Fibroblast of lung (primary cell): ENCODE data around the gene RGL2. TPM values are rescaled to one million over a fixed set of nuclear protein-coding genes. Genes with fewer than 3 reads are reported as not detected.

ENCODE experiments used
- DNase-seq, 2 donors: peaks; one replicate each; pipeline versions ENCODE4 v3.0.0 to v3.0.0-alpha.2; 2010; ENCODE audit warnings: low read depth in 2 of 2
- H2AFZ ChIP-seq: 2 replicates; pipeline ENCODE4 v1.5.1; 2012; ENCODE audit warnings: low read length, control low read depth, inconsistent platforms
- H3K27ac ChIP-seq: 2 replicates; pipeline ENCODE4 v1.5.1; 2011; ENCODE audit warnings: low read length, control low read depth; ENCODE audit not compliant: insufficient read depth
- H3K27me3 ChIP-seq: 2 replicates; pipeline ENCODE4 v1.5.1; 2011; ENCODE audit warnings: mild to moderate bottlenecking, low read length; ENCODE audit not compliant: control insufficient read depth, insufficient read depth
- H3K36me3 ChIP-seq: 2 replicates; pipeline ENCODE4 v1.5.1; 2011; ENCODE audit warnings: low read length; ENCODE audit not compliant: control insufficient read depth, insufficient read depth
- H3K4me1 ChIP-seq: 2 replicates; pipeline ENCODE4 v1.5.1; 2011; ENCODE audit warnings: low read length; ENCODE audit not compliant: control insufficient read depth, insufficient read depth; ENCODE audit errors: extremely low read depth
- H3K4me2 ChIP-seq: 2 replicates; pipeline ENCODE4 v1.5.1; 2011; ENCODE audit warnings: low read length, control low read depth; ENCODE audit not compliant: insufficient read depth; ENCODE audit errors: extremely low read depth
- H3K4me3 ChIP-seq, 4 experiments: fragments of 200-600 bp in 1 of 4; sonication (generic) in 1 of 4; replicated peaks in 1 of 4; 2 replicates each; pipeline ENCODE4 v1.5.1; 2011 to 2016; ENCODE audit warnings: low read length in 4 of 4, low read depth in 3 of 4, mild to moderate bottlenecking in 3 of 4, control low read depth in 2 of 4, inconsistent platforms in 1 of 4, mixed read lengths in 1 of 4; ENCODE audit not compliant: insufficient read depth in 1 of 4; ENCODE audit errors: control extremely low read depth in 1 of 4
- H3K79me2 ChIP-seq: 2 replicates; pipeline ENCODE4 v1.5.1; 2012; ENCODE audit warnings: mild to moderate bottlenecking, low read length, inconsistent platforms; ENCODE audit not compliant: control insufficient read depth, insufficient read depth
- H3K9ac ChIP-seq: 2 replicates; pipeline ENCODE4 v1.5.1; 2011; ENCODE audit warnings: mild to moderate bottlenecking, low read length, control low read depth; ENCODE audit not compliant: insufficient read depth
- H3K9me3 ChIP-seq: 2 replicates; pipeline ENCODE4 v1.5.1; 2012; ENCODE audit warnings: low read depth, low read length; ENCODE audit not compliant: control insufficient read depth, insufficient read depth
- H4K20me1 ChIP-seq: 2 replicates; pipeline ENCODE4 v1.5.1; 2011; ENCODE audit warnings: low read length; ENCODE audit not compliant: control insufficient read depth, insufficient read depth; ENCODE audit errors: extremely low read depth
- EZH2 ChIP-seq: IDR thresholded peaks from 2 replicates; pipeline ENCODE4 v1.5.1; 2012; ENCODE audit warnings: low read length, control low read depth, mild to moderate bottlenecking; ENCODE audit errors: missing control alignments
- polyA plus RNA-seq, 2 donors: library from polyadenylated mRNA; depleted of rRNA in 1 of 2; stranded (reverse) in 1 of 2; unstranded in 1 of 2; fragments of >200 nt; gene quantifications; 2 replicates each; pipeline ENCODE4 v1.2.1, GENCODE V29; 2011 to 2012; ENCODE audit warnings: missing spikeins in 1 of 2
- total RNA-seq: library from RNA; depleted of rRNA; stranded (reverse); fragments of >200 nt; gene quantifications from 2 replicates; pipeline ENCODE4 v1.2.1, GENCODE V29; 2014

Gene RGL2
- total and polyA plus RNA-seq, 2 donors (not counting 1 experiment from before 2014, with no cell fraction given) = 17.4 to 22.8 TPM

DNA sequence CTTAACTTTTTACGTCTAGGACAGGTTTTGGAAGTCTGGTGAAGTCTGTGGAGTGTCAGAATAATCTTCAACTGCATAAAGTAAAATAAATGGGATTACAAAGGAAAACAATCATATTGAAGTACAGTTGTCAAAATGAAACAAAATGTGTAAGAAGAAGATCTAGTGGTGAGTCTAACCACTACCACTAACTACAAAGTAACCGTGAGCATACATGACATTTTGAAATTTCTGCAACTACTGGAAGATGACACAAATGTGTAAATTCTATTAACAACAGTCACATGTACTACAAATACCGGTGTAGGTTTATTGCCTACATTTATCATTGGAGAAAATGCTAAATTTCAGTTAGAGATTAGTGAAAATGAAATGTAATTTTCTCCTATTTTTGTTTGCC, 56.8 kb downstream of the RGL2 start:
- H3K9ac ChIP-seq = no peak overlapping the region
- no peak for DNase-seq
- peaks cover 6% of the 10 kb centered on the region for H3K27me3 ChIP-seq
- no peaks in the 10 kb centered on the region for H4K20me1 ChIP-seq
- no peaks in the 10 kb centered on the region for H3K4me1 ChIP-seq
- TF ChIP-seq EZH2 = no peak
- H3K36me3 ChIP-seq = no peaks in the 10 kb centered on the region
- no peaks in the 10 kb centered on the region for H3K79me2 ChIP-seq
- no peak overlapping the region for H3K27ac ChIP-seq
- H2AFZ ChIP-seq = no peak overlapping the region
- H3K9me3 ChIP-seq = no peaks in the 10 kb centered on the region
- no peak overlapping the region for H3K4me3 ChIP-seq
- no peak overlapping the region for H3K4me2 ChIP-seq

Other genes with a start within 250 kb of the RGL2 start
- gene HLA-DPA1, start 225.3 kb downstream of the RGL2 start, total RNA-seq = 1.0 and 1.5 TPM in 2 replicates
- 3.3 and 9.1 TPM in 2 replicates for gene HLA-DPA1, start 225.3 kb downstream of the RGL2 start, polyA plus RNA-seq
- 1.3 and 5.4 TPM in 2 replicates for gene HLA-DPB1, start 223.0 kb downstream of the RGL2 start, total RNA-seq
- 11.0 and 11.5 TPM in 2 replicates for gene HLA-DPB1, start 223.0 kb downstream of the RGL2 start, polyA plus RNA-seq
- gene COL11A2, start 106.5 kb downstream of the RGL2 start, total RNA-seq = 0.17 and 0.26 TPM in 2 replicates
- 0.06 and 0.17 TPM in 2 replicates for gene COL11A2, start 106.5 kb downstream of the RGL2 start, polyA plus RNA-seq
- 20.0 and 25.9 TPM in 2 replicates for gene RXRB, start 98.3 kb downstream of the RGL2 start, total RNA-seq
- 33.1 and 34.0 TPM in 2 replicates for gene RXRB, start 98.3 kb downstream of the RGL2 start, polyA plus RNA-seq
- gene SLC39A7, start 98.1 kb downstream of the RGL2 start, total RNA-seq = 89.9 and 112 TPM in 2 replicates
- 121 and 160 TPM in 2 replicates for gene SLC39A7, start 98.1 kb downstream of the RGL2 start, polyA plus RNA-seq
- 11.0 and 11.4 TPM in 2 replicates for gene HSD17B8, start 94.3 kb downstream of the RGL2 start, total RNA-seq
- 4.9 and 5.9 TPM in 2 replicates for gene HSD17B8, start 94.3 kb downstream of the RGL2 start, polyA plus RNA-seq
- 30.6 and 33.1 TPM in 2 replicates for gene RING1, start 90.4 kb downstream of the RGL2 start, total RNA-seq
- 24.7 and 27.3 TPM in 2 replicates for gene RING1, start 90.4 kb downstream of the RGL2 start, polyA plus RNA-seq
- gene VPS52, start 27.1 kb downstream of the RGL2 start, total RNA-seq = 33.4 and 44.9 TPM in 2 replicates
- 53.2 and 75.6 TPM in 2 replicates for gene VPS52, start 27.1 kb downstream of the RGL2 start, polyA plus RNA-seq
- 4,034 and 6,125 TPM in 2 replicates for gene RPS18, start 26.9 kb downstream of the RGL2 start, total RNA-seq
- 4,559 and 4,995 TPM in 2 replicates for gene RPS18, start 26.9 kb downstream of the RGL2 start, polyA plus RNA-seq
- 5.1 and 11.1 TPM in 2 replicates for gene B3GALT4, start 21.8 kb downstream of the RGL2 start, total RNA-seq
- 1.6 and 2.3 TPM in 2 replicates for gene B3GALT4, start 21.8 kb downstream of the RGL2 start, polyA plus RNA-seq
- gene WDR46, start 9.7 kb downstream of the RGL2 start, total RNA-seq = 55.2 and 67.3 TPM in 2 replicates
- 31.1 and 45.0 TPM in 2 replicates for gene WDR46, start 9.7 kb downstream of the RGL2 start, polyA plus RNA-seq
- gene PFDN6, start 9.3 kb downstream of the RGL2 start, total RNA-seq = 39.8 and 43.1 TPM in 2 replicates
- gene PFDN6, start 9.3 kb downstream of the RGL2 start, polyA plus RNA-seq = 46.7 and 50.5 TPM in 2 replicates
- 38.8 and 56.0 TPM in 2 replicates for gene TAPBP, start 15.1 kb upstream of the RGL2 start, total RNA-seq
- 50.3 and 55.4 TPM in 2 replicates for gene TAPBP, start 15.1 kb upstream of the RGL2 start, polyA plus RNA-seq
- gene ZBTB22, start 18.8 kb upstream of the RGL2 start, total RNA-seq = 23.6 and 31.2 TPM in 2 replicates
- gene ZBTB22, start 18.8 kb upstream of the RGL2 start, polyA plus RNA-seq = 8.0 and 8.9 TPM in 2 replicates
- 32.4 and 66.4 TPM in 2 replicates for gene DAXX, start 24.0 kb upstream of the RGL2 start, total RNA-seq
- 32.4 and 58.4 TPM in 2 replicates for gene DAXX, start 24.0 kb upstream of the RGL2 start, polyA plus RNA-seq
- gene KIFC1, start 92.9 kb upstream of the RGL2 start, total RNA-seq = 0.51 and 5.3 TPM in 2 replicates
- gene KIFC1, start 92.9 kb upstream of the RGL2 start, polyA plus RNA-seq = 8.0 and 36.6 TPM in 2 replicates
- 24.4 and 28.9 TPM in 2 replicates for gene PHF1, start 112.1 kb upstream of the RGL2 start, total RNA-seq
- gene PHF1, start 112.1 kb upstream of the RGL2 start, polyA plus RNA-seq = 29.6 and 32.9 TPM in 2 replicates
- 105 and 127 TPM in 2 replicates for gene CUTA, start 119.2 kb upstream of the RGL2 start, total RNA-seq
- gene CUTA, start 119.2 kb upstream of the RGL2 start, polyA plus RNA-seq = 264 and 347 TPM in 2 replicates
- gene SYNGAP1, start 121.1 kb upstream of the RGL2 start, total RNA-seq = 4.6 and 7.3 TPM in 2 replicates
- gene SYNGAP1, start 121.1 kb upstream of the RGL2 start, polyA plus RNA-seq = 3.6 and 5.9 TPM in 2 replicates
- gene ZBTB9, start 155.6 kb upstream of the RGL2 start, total RNA-seq = 4.1 and 4.9 TPM in 2 replicates
- 5.2 and 6.7 TPM in 2 replicates for gene ZBTB9, start 155.6 kb upstream of the RGL2 start, polyA plus RNA-seq